GM12872 (cell line): ENCODE results near the gene BCL7A.

Source experiments
- TF ChIP-seq, protein P1 (sequence below): IDR thresholded peaks from 3 replicates; pipeline ENCODE4 v1.5.1; 2011; ENCODE audit warnings: low read depth, mild to moderate bottlenecking, low read length, moderate library complexity; ENCODE audit not compliant: insufficient read depth

The BCL7A gene

DNA sequence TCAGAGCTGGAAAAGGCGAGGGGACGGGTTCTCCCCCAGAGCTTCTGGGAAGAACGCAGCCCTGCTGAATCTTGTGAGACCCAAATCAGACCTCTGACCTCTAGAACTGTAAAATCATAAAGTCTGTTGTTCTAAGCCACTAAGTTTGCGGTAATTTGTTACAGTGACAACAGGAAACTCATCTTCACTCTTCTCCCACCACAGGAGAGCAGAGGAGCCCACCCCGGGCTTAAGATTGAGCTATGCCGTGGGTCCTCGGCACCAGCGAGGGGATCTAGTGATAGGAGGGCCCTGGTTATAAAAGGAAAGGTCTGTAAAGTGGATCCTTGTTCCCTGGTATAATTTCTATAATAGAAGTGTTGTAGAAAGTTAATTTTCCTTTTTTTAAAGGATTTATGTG, 64.4 kb downstream of the BCL7A start:
- TF ChIP-seq, protein P1, sequence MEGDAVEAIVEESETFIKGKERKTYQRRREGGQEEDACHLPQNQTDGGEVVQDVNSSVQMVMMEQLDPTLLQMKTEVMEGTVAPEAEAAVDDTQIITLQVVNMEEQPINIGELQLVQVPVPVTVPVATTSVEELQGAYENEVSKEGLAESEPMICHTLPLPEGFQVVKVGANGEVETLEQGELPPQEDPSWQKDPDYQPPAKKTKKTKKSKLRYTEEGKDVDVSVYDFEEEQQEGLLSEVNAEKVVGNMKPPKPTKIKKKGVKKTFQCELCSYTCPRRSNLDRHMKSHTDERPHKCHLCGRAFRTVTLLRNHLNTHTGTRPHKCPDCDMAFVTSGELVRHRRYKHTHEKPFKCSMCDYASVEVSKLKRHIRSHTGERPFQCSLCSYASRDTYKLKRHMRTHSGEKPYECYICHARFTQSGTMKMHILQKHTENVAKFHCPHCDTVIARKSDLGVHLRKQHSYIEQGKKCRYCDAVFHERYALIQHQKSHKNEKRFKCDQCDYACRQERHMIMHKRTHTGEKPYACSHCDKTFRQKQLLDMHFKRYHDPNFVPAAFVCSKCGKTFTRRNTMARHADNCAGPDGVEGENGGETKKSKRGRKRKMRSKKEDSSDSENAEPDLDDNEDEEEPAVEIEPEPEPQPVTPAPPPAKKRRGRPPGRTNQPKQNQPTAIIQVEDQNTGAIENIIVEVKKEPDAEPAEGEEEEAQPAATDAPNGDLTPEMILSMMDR, result no peak

DNA sequence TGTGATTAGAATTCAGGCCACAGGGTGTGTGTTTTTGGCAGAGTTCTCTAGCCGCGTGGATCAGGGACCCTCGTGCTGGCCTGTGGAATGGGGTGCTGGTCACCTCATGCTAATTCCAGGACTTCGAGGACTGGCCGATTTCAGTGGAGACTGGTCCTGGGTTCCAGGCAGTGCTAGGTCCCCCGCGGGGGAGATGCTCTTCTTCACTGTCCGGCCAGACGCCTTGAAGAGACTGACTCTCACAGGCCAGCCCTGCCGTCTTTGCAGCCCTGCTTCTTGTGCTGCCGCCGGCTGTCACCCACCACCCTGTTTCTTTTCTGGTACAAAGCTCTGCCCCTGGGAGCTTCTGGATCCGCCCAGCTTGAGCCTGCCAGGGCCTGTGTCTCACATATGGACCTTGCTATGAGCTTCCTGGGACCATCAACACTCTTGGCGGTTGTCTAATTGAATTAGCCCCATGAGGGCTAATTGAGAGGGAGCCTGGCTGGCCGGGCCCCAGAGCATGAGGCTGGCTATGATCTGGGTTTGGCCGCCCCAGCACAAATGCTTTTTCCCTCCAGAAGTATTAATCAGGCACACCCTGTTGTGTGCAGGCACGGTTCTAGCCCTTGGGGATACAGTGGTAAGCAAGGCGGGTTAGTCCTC, 65.1 kb downstream of the BCL7A start:
- TF ChIP-seq, protein P1, result no peak

DNA sequence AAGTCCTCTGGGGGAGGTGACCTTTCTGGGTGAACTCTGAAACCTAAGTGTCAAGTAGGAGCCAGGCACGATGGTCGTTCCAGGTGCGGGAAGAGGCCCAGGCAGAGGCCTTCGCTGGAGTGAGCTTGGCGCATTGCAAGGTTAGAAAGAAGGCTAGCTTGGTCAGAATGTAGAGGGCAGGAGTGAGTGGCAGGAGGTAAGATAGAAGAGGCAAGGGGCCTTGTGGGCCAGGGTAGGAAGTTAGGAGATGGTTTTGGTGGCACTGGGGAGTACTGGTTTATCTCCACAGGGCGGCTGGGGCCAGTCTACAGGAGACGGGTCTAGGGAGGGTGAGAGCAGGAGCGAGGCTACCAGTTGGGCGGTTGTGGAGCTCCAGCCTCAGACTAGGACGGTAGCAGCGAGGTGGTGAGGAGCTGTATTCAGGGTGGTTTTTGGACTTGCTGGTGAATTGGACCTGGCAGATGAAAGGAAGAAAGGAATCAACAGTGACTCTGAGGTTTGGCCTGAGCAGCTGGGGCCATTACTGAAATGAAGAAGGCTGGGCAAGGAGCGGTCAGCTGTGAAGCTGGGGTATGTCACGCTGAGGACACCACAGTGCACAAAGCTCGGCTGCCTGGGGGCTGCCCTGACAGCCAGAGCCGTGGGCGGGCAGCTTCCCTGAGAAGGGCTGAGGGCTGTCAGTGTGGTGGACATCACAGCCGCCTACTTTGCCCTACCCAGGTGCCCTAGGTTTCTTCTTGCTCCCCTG, 65.9 kb downstream of the BCL7A start:
- TF ChIP-seq, protein P1, result no peak

DNA sequence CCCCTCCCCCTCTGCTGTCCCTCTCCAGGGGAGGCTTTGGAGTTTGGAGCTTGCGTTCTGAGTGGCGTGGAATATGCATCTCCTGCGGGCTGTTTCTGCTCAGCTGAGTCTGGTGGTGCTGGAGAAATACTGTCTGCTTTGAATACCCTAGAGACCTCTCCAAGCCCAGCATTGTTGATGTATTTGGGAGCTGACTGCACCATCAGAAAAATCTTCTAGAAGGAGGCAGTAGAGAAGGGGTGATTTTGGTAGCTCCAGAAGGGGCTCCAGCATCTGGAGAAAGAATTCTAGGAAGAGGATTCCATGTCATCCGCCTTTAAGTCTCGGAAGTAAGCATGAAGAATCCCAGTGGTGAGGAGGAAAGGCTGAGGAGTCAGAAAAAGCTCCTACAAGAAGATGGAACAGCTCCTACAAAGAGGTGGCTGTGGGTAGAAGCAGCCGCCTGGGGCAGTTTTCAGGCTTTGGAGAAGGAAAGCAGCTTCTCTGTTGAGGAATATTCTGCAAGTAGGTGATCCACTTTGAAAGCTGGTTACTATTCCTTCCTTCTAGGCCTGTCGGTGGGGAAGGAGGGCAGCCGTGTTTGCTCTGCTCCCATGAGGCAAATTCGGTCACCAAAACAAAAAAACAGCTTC, 66.6 kb downstream of the BCL7A start:
- TF ChIP-seq, protein P1, result no peak

DNA sequence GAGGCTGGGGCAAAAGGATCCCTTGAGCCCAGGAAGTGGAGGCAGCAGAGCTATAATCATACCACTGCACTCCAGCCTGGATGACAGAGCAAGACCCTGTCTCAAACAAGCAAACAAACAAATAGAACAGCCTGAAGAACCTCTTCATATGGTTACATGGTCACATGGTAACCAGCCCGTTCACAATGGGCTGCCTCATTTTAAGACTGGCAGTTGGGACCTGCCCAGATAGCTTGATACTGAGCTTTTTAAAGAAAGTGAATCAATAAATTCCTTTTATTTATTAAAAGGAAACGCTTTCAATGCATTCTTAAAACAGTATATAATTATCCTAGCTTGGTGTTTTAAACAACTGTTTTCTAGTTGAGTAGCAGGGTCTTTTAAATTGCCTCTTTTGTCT, 67.4 kb downstream of the BCL7A start:
- TF ChIP-seq, protein P1, result no peak

DNA sequence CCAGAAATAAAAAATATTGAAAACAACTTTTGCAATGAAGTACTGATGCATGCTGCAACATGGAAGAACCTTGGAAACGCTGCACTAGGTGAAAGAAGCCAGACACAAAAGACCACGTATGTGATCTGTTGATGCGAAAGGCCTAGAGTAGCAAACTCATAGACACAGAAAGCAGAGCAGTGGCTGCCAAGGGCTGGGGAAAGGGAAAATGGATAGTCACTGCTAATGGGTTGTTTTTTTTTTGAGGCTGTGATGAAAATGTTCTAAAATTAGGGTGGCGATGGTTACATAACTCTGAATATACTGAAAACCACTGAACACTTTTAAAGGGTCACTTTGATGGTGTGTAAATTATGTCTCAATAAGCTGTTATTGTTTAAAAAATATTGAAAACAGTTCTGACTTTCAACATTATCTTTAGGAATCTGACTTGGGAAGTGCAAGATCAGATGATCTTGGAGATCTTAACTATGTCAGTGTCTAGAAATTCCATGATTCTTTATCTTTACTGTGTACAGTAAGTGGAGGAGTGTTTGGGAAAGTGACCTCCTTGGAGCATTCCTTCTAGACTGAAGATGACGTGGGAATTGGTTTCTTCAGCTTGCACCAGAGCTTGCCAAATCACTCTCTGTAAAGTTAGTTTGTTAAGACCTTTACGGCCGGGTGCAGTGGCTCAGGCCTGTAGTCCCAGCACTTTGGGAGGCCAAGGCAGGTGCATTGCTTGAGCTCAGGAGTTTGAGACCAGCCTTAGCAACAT, 69.3 kb downstream of the BCL7A start:
- TF ChIP-seq, protein P1, result no peak
